Breast epithelium (tissue), 3 donors: ENCODE results near the gene STIM1.
"Not testable (repeated sequence)": the region's sequence is repeated elsewhere in the genome, so short reads cannot be mapped to it uniquely, and the experiment has no call there.

Experiments
- POLR2AphosphoS5 ChIP-seq, 3 donors: sonication (generic); formaldehyde crosslinking; IDR thresholded peaks; one replicate each; pipeline ENCODE4 v1.6.1; 2017; ENCODE audit warnings: antibody characterized with exemption in 3 of 3
- TF ChIP-seq, protein P1 (sequence below), 3 donors: fragments of 450-650 bp; IDR thresholded peaks; one replicate each; pipeline ENCODE4 v1.5.1; 2016 to 2017; ENCODE audit warnings: antibody characterized with exemption in 3 of 3, mild to moderate bottlenecking in 3 of 3, moderate library complexity in 3 of 3

DNA sequence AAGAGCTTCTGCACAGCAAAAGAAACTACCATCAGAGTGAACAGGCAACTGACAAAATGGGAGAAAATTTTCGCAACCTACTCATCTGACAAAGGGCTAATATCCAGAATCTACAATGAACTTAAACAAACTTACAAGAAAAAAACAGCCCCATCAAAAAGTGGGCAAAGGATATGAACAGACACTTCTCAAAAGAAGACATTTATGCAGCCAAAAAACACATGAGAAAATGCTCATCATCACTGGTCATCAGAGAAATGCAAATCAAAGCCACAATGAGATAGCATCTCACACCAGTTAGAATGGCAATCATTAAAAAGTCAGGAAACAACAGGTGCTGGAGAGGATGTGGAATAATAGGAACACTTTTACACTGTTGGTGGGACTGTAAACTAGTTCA is 149.3 kb downstream of the STIM1 start:
- TF ChIP-seq, protein P1, sequence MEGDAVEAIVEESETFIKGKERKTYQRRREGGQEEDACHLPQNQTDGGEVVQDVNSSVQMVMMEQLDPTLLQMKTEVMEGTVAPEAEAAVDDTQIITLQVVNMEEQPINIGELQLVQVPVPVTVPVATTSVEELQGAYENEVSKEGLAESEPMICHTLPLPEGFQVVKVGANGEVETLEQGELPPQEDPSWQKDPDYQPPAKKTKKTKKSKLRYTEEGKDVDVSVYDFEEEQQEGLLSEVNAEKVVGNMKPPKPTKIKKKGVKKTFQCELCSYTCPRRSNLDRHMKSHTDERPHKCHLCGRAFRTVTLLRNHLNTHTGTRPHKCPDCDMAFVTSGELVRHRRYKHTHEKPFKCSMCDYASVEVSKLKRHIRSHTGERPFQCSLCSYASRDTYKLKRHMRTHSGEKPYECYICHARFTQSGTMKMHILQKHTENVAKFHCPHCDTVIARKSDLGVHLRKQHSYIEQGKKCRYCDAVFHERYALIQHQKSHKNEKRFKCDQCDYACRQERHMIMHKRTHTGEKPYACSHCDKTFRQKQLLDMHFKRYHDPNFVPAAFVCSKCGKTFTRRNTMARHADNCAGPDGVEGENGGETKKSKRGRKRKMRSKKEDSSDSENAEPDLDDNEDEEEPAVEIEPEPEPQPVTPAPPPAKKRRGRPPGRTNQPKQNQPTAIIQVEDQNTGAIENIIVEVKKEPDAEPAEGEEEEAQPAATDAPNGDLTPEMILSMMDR (IDR thresholded peaks at IDR 0.05) = not testable (repeated sequence)
- not testable (repeated sequence) for TF ChIP-seq POLR2AphosphoS5 (IDR thresholded peaks at IDR 0.05)
